Measurements from ENCODE around the gene TAGLN2.

TAGLN2 gene

DNA sequence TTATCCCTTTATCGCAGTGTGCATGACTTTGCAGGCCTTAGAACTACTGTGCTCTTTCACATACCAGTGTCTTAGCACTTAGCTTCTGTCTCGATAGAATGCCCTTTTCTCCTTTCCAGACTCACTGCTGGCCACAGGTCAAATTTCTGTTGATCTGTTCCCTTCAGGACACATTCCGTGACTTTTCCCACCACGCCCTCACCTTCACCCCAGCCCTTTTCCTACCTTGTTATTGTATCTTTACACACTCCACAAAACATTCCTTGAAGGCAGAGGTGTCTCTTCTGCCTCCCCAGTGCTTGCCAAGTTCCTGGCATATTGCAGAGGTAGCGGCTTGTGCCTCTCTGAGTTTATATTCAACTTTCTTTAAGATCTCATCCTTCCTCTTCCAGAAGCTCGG, 23.8 kb upstream of the TAGLN2 start:
- DNase-seq (ENCODE audit: low read depth) = no peak

DNA sequence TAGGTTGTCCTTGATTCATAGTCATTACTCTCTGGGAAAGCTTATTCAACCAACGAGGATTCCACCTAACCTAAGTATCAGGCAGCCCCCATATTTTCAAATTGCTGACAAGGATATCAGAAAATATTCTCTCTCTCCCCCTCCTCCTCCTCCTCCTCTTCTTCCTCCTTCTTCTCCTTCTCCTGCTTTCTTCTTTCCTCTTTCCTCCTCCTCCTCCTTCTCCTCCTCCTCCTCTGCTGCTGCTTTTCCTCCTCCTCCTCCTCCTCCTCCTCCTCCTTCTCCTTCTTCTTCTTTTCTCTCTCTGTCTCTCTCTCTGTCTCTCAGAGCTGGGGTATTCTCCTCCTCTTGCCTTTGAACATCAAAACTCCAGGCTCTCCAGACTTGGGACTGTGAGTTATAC, 22.6 kb upstream of the TAGLN2 start:
- no peak for DNase-seq (ENCODE audit: low read depth)

DNA sequence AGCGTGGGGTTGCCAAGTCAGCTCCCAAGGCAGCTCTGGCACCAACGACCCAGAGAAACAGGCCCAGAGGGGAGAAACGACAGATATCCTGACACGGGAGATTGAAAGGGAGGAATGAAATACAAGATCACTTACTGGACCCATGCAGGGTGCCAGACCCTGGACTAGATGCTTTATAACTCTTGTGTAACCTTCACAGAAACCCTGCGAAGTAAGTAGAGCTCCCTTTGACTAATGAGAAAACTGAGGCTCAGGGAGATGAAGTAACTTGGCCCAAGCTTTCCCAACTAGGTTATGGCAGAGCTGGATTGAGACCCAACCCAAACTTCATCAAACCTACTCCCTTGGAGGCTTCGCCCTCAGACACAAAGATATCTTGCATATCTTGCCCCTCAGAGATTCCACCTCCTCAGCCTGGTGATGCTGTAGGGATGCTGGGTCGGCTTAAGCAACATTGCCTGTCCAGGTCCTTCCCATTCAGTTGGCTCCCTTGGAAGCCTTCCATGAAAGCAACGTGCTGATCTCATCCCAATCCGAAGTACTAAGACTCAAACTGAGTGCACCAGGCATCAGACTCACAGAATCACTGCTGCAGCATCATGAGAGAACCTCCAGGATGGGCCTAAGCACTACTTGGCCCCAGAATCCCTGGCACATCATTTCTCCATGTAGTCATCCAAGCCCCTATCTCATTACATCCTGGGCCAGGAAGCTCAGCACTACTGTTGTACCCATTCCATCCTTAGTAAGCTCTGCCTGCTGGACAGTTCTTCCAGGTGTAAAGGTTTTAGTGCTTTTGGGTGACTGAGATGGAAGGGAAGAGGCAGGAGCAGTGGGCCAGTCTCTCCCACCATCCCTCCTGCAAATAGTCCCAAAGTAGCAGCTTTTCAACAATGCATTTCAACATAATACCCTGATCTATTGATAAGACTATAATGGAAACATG, 21.2 kb upstream of the TAGLN2 start:
- DNase-seq (ENCODE audit: low read depth) = no peak

DNA sequence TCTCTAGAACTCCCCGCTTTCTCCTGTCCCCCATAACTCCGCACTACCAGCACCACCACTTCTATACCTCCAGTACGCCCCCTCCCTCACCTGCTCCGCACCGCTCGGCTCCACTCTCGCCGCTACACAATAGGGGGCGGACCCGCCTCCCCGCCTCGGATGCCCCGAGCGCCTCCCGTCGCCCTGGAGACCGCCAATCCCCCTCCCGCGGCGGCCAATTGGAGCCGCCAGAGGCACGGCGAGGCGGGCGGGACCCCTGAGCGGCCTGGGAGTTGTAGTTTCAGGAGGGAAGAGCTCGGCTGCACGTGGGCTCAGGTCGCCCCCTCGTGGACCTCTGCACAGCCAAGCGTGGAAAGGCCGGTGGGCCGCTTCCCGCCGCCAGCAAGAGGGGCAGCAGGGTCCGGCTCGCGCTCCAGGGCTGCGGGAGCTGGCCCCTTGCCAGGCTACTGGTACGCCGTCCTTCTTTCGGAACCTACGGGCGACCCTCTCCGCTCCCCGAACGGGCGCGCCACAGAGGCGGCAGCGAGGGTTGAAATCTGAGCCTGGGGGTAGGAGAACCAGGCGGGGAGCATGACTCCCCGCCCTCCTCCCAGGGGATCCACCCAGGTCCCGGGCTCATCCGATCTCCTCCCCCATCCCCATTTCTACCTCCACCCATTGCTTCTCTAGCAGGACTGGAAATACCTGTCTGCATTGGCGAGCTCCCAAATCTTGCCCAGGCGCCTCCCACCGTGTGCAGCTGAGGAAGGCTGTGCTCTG, 20.4 kb upstream of the TAGLN2 start, which contains the start of gene IGSF9:
Gene IGSF9 (minus strand): TSS at position 131 of the 759 bp plus-strand sequence. CDS start 2,159 bp downstream, outside the sequence.
- peak; percentile 19 for DNase-seq (ENCODE audit: low read depth)

DNA sequence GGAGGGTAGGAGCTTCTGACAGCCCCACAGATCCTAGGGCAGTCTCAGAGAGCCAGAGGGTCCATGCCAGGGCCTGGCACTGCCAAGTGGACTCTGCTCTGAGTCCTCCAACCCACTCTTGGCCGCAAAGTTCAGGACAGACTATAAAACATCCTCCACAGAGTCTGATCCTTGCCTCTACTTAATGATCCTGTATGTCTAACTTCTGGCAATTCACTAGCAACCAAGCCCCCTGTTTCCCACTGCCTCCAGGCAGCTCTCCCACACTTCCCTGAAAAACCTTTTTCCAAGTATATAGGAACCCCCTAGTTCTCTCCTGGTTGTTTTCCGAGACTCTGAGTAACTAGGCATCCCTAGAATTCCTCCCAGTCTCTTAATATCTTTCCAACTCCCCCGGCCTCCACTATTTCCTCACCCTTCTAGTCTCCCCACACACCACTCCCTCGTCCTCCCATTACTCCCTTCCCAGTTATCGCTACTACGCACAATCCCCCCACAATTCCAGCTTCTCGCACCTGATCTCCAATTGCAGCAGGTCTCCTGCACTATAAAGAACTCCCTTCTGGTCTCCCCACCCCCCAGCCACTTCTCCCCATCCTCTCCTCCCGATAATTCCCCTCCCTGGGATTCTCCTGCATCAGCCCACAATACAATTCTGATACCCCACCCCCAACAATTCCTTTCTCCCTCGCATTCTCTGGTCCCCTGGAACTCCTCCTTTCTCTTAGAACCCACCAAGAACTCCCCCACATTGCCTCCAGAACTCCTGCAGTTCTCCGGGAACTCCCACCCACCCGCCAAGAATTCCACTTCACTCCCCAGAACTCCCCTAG, 19.5 kb upstream of the TAGLN2 start:
- DNase-seq (ENCODE audit: low read depth) = no peak

DNA sequence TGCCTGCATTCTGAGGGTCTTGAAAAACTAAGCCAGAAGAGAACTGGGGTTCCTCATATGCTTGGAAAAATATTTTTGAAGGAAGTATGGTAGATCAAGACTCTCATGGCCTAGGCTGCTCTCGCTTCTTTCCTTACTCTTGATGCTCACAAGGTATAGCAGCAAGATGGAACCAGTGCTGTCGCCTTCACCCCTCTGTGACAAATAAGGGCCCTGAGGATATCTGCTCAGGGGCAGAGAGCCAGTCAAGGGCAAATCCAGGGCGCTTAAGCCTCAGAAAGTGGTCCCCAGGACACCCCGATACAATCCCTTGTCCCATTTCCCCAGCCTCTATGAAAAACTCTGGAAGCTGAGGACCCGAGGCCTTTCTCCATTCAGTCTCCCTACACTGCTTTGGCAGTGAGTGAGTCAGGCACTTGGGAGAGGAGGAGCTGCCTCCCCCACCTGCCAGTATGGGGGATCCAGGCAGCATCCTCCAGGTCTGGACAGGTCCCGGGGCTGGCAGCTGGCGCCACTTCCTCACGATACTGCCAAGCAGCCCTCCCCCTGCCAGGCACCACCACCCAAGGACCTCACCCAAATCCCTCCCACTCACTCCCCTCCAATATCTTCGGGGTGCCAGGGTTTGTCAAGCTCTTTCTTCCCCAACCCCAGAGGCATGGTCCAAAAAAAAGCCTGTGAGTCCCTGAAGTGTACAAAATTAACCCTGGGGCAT, 18.8 kb upstream of the TAGLN2 start:
- DNase-seq (ENCODE audit: low read depth) = no peak

DNA sequence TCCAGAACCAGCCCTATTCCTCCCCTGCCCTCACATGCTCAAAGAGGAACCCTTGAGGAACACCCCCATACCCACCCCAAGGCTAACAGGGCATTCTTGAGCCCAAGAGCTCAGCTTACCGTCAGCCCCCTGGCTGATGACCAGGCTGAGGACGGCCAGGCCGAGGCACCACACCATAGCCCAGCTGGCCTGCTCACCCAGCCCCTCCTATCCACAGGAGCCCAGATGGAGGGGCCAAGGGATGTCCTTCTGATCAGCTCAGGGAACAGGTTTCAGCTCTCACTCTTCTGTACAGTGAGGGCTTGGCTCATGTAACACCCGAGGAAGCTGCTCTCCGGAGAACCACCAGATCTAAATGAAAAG, 18.0 kb upstream of the TAGLN2 start:
- DNase-seq (ENCODE audit: low read depth) = no peak

DNA sequence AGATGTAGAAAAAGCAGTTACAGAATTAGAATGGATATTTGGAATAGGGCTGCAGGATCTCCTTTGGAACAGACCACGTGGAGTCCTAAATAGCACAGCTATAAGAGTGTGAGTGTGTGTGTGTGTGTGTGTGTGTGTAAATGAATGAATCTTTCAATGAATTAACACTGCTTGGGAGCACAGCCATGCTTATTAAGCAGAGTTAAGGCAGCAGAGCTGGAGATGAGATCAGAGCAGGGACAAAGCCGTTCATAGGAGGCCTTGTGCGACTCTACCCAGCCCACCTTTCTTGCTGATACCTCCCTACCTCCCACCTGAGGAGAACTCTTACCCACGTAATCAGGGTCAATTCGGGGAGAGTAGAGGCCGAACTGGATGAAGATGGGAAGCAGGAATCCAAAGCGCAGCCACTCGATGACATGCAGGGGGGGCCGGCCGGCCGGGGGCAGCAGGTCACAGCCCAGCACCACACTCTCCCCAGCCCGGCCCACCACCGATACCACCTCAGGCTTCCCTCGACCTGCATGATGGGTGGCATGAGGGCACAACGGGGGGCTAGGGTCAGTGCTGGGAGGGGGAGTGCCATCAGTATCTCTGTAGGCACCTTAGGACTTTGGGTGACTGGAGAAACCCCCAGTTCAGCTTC, 17.4 kb upstream of the TAGLN2 start:
- no peak for DNase-seq (ENCODE audit: low read depth)

DNA sequence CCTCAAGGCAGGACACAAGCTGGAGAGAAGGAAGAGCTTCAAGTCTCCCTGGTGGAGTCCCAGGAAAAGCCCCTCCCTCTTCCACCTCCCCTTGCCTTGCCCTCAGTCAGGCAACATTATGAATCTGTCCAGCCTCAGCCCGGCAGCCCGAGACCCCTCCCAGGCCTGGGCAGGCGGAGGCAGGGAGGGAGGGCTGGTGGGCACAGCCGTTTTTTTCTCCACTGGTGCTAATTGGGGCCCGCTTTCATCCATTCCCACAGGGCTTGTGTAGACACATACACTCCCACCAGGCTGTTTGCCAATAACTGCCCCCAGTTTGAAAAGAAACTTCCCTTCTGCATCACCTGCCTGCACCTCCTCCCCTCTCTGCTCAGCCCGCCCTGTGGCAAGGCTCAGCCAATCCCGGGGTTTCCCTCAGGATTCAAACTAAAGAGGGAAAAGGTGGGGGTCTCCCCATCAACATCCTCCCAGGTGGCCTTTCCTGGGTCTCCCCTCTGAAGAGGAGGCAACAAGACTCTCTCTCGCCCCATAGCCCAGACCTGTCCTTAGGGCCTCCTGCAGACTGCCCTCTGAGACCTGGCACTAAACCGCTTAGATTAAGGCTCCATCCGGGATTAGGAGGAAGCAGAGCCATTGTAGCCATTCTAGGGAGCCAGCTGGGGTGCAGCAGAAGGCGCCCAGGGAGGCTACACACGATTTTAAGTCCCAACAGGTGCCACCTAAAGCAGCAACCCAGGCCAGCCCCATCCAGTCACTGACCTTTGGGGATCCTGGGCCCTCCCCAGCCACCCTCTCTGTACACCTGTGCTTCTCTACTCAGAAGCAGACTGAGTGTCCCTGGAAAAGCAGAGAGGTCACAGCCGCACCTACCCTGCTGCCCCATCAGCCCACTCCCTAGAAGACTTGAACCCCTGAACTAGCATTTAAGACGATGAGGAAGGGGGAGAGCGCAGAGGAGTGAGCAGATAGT, 16.6 kb upstream of the TAGLN2 start:
- DNase-seq (ENCODE audit: low read depth) = no peak

DNA sequence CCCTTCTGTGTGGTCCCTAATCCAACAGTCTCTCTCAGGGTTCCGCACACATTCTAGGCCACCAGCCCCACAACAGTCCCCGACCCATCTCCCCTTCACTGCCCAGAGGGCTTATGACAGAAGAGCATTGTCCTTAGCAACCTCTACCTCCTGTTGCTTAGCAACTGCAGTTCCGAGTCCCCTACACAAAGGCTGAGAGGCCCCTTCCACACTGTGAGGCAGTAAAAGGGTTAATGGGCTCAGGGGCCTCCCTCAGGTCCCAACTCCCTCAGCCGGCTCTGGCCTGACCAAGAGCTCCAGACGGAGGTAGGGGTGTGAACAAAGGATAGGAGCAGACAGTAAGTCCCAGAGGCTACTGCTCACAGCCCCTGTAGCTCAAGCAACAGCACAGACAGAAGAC, 15.8 kb upstream of the TAGLN2 start:
- DNase-seq (ENCODE audit: low read depth) = no peak

DNA sequence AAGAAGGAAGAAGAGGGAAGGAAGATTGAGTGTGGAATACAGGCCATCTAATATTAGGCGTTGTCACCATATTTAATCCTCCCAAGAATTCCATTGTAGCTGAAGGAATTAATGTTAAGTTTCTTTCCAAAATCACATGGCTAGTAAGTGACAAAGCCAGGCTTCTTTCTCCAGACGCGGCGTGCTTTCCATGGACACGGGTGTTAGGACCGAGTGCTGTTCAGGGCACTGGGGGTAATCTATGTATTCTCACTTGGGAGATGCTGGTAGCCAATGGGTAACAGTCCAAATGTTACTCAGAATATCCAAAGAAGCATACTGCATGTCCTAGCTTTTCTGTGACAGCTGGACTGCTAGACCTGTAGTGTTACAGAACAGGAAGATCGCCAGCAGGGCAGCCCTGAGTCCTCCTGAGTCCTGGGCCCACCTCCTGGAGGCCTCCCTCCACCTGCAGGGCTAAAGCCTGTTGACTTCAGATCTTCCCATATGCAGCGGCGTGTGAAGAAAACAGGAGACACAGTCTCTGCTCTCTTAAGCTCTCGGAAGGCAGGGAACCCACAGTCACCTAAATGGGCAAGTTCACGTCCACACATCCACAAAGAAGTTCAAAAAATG, 14.8 kb upstream of the TAGLN2 start:
- DNase-seq (ENCODE audit: low read depth) = no peak

DNA sequence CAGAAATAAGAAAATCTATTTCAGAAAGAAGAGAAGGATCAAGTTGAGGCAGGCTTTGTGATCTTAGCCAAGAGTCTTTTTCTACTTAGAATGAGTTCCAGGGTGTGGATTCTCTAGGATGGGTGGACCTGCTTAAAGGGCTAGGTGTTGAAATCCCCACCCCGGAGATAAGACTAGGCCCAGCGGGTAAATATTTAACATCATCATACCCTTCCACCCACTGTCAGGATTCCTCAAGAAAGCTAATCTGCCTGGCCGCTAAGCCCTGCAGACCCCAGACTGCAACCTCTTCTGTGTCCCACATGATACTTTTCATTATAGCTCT, 14.3 kb upstream of the TAGLN2 start:
- no peak for DNase-seq (ENCODE audit: low read depth)

DNA sequence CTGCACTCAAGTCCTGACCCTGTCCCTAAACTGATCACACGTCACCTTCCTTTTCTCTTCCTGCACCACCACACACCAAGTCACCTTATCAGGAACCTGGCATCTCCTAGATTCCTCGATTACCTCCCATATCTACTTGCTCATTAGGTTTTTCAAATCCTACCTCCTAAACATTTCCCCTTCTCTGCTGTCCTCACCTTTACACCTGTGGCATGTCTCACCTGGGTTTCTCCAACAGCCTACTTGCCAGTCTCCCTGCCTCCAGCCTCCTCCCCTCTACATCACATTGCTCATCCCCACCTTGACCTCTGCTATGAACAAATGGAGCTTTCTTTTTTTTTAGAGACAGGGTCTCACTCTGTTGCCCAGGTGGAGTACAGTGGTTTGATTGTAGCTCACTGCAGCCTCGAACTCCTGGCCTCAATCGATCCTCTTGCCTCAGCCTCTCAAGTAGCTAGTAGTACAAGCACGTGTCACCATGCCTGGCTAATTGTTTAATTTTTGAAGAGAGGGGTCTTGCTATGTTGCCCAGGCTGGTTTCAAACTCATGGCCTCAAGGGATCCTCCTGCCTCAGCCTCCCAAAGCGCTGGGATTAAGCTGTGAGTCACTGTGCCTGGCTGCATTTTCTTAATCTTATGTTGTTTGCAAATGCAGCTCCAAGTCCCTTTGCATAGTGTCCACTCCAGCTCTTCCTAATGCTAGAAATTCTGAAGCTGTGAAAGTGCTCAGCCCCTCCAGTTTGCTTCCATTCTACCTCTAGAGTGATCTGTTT, 13.8 kb upstream of the TAGLN2 start:
- DNase-seq (ENCODE audit: low read depth) = no peak

DNA sequence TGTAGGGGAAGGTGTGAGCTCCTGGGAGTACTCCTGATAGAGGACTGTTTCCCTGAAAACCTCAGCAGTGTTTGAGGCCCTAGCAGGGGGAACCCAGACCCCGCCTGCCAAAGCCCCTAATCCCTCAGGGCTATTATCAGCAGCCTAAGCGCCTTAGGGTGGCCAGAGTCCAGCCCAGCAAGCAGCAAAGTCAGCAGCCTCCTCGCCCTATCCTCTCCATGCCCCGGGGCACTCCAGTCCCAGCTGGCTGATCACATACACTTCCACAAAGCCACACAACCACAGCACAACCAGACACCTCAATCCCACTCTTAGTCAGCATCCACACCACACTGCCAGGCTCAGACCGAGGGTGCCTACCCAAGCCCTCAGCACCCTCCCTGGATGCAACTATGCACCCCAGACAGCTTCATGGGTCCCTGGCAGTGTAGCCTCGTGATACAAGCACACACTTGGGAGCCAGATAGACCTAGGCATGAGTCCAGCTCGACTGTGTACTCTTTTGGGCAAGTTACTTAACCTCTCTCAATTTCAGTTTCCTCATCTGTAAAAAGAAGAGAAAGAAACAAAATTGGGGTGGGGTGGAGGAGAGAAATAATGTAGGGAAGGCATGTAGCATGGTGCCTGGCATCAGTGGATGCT, 13.0 kb upstream of the TAGLN2 start:
- no peak for DNase-seq (ENCODE audit: low read depth)

DNA sequence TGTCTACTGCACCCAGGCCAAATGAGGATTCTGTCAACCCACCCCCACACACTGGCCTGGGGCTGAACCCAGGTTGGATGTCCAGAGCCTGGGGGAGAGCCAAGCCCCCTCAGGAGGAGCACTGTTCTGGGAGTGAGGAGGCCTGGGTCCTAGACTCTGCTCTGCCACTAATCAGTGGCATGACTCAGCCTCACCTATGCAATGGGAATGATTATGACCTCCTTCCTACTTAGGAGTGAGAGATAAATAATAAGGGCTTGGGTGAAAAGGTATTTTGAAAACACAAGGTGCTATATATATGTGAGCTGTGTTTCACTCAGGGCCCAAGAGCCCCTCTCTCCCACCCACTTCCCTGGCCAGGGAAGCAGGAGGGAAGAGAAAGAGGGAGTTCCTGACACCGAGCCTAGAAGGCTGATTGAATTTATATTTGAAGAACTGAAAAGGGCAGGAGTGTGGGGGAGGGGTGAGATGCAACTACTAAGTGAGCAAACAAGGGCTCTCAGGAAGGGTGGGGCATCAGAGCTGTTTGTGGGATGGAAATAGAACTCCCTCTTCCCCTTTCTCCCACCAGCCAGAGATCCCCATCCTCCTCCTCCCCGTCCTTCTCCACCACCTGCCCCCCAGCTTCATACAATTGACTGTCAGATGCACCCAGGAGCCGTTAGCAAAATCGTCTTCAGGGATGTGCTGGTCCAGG, 11.9 kb upstream of the TAGLN2 start:
- DNase-seq (ENCODE audit: low read depth) = no peak

DNA sequence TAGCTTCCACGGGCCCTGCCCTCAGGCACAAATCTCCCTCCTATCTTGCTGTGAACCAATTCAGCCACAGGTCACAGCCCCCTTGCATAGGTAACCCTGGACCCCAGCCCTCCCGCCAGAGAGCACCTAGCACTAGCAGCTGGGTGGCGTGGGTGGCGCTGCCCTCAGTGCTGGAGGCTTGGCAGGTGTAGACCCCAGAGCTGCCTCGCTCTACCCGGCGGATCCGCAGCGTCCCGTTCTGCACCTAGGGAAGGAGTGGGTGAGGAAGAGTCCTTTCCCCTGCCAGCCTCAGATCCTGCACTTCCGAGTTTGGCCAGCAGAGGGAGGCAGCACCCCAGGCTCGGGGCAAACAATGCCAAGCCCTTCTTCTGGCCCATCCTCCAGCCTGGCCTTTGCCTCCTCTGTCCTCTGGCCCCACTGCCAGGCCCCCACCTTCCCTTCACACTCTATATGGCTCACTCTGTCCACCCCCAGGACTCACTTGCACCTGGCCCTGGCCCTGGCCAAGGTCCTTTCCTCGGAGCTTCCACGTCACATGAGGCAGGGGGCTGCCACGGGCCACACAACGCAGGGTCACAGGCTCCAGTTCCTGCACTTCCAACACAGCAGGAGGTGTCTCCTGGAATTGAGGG, 11.1 kb upstream of the TAGLN2 start:
- DNase-seq (ENCODE audit: low read depth) = peak; percentile 15

DNA sequence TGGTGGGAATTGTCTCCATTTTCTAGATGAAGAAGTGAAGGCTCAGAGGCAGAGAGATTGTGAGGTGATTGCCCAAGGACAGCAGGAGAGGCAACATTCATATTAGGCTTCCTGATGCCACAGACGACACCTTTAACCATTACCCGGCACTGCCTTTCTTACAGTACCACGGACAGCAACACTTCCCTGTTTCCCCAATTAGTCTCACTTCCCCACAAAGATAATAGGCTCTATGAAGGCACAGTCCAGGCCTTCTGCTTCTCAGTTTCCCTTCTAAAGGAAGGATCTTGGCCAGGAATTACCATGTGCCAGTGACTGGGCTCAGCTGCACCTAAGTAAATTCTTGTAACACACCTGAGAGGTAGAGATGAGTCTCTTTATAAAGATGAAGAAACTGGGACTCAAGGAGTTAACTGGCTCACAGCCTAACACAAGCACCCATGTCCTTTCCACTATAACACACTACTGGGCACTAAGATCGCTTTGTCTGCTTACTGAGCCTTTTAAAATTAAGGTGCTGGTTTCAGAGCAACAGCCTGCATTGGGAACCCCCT, 10.5 kb upstream of the TAGLN2 start:
- no peak for DNase-seq (ENCODE audit: low read depth)
